ENCODE measurements around the gene OR52I1. TPM values are rescaled to one million over a fixed set of nuclear protein-coding genes. Genes with fewer than 3 reads are reported as not detected.

The OR52I1 gene
- total and polyA plus RNA-seq, 12 donors = not detected

DNA sequence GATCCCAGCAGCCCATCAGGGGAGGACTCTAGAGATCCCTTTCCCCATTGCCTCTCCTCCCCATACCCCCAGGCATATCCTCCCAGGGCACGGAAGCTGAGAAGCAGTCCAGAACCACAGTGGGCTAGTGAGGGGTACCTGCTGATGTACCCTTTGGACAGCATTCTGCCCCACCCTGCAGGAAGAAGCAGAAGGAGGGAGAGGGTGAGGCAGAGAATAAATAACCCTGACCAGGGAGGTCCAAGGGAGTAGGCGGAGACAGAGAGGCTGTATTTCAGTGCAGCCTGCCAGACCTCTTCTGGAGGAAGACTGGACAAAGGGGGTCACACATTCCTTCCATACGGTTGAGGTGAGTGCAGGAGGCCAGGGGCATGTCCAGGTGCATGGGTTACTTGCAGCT, 49.8 kb downstream of the OR52I1 start, which contains the start of gene OR51E1:
Gene OR51E1 (plus strand): TSS at position 301 of the 400 bp plus-strand sequence. CDS start 8,545 bp downstream, outside the sequence.
- Histone ChIP-seq H3K27ac (no peak within 1 kb of the TSS), H3K27me3 (no peaks in the 10 kb centered on the region), H3K4me3 (no peak within 1 kb of the TSS), H3K4me1 (replicated peaks in 1 of 2) (no peaks in the 10 kb centered on the region), H3K9me3 (replicated peaks in 1 of 3) (no peaks in the 10 kb centered on the region), H3K36me3 (replicated peaks in 1 of 2) (no peaks in the 10 kb centered on the region)
- no peak for DNase-seq
- intact Hi-C loops (cut with DNase I) = no loop called here
- WGBS, 4 donors = 65 to 91% (median 71%) methylated on average over 2 to 3 of the region's 3 CpGs
- TF ChIP-seq, protein P1, sequence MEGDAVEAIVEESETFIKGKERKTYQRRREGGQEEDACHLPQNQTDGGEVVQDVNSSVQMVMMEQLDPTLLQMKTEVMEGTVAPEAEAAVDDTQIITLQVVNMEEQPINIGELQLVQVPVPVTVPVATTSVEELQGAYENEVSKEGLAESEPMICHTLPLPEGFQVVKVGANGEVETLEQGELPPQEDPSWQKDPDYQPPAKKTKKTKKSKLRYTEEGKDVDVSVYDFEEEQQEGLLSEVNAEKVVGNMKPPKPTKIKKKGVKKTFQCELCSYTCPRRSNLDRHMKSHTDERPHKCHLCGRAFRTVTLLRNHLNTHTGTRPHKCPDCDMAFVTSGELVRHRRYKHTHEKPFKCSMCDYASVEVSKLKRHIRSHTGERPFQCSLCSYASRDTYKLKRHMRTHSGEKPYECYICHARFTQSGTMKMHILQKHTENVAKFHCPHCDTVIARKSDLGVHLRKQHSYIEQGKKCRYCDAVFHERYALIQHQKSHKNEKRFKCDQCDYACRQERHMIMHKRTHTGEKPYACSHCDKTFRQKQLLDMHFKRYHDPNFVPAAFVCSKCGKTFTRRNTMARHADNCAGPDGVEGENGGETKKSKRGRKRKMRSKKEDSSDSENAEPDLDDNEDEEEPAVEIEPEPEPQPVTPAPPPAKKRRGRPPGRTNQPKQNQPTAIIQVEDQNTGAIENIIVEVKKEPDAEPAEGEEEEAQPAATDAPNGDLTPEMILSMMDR (IDR thresholded peaks at IDR 0.05) = no peak
- TF ChIP-seq POLR2A (IDR thresholded peaks at IDR 0.05) = no peak

DNA sequence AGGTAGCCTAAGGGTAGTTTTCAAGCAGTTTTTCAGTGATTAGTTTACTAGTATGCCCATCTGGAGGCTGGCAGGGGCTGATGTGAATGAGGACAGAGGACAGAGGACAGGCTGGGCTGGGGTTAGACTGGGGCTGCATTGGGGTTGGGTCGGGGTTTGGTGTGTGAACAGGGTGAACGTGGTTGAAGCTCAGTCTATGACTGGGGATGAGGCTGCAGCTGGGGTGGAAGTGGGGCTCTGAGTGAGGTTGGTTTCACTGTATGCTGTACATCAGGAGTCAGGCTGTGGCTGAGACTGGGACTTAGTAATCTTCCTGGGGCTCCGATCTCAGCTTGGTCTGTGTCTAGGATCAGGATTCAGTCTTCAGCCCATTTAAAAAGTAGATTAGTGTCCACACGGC, 50.4 kb downstream of the OR52I1 start:
- Histone ChIP-seq H3K4me3 (no peak overlapping the region), H3K27ac (no peak overlapping the region)

More for the DNA sequence above, 50.4 kb downstream of the OR52I1 start:
- no peak for DNase-seq
- intact Hi-C loops (cut with DNase I) = no loop called here
- TF ChIP-seq, protein P1 (IDR thresholded peaks at IDR 0.05) = no peak
- TF ChIP-seq POLR2A (IDR thresholded peaks at IDR 0.05) = no peak
- H3K9me3 ChIP-seq (replicated peaks in 1 of 3) = no peaks in the 10 kb centered on the region
- H3K4me1 ChIP-seq (replicated peaks in 1 of 2) = no peaks in the 10 kb centered on the region
- no peaks in the 10 kb centered on the region for H3K36me3 ChIP-seq (replicated peaks in 1 of 2)
- H3K27me3 ChIP-seq = no peaks in the 10 kb centered on the region
- 64 to 87% (median 72%) methylated on average over 4 of the region's 4 CpGs for WGBS, 4 donors

Other genes starting within 250 kb of the OR52I1 start
- not detected for gene OR52B4, start 225.7 kb upstream of the OR52I1 start, total RNA-seq
- not detected for gene OR52B4, start 225.7 kb upstream of the OR52I1 start, polyA plus RNA-seq
- 10 to 100 TPM; 11.0 to 24.3 (median 16.5) TPM for gene TRIM21, start 200.3 kb upstream of the OR52I1 start, total RNA-seq
- gene TRIM21, start 200.3 kb upstream of the OR52I1 start, polyA plus RNA-seq = 10 to 100 TPM; 14.7 to 21.7 (median 16.2) TPM
- gene OR52K2, start 144.7 kb upstream of the OR52I1 start, total RNA-seq = under 1 TPM in 1 of 9 donors, not detected in 8; 0.28 TPM
- gene OR52K2, start 144.7 kb upstream of the OR52I1 start, polyA plus RNA-seq = not detected
- under 1 TPM in 1 of 9 donors, not detected in 8; 0.84 TPM for gene OR52K1, start 111.4 kb upstream of the OR52I1 start, total RNA-seq
- gene OR52K1, start 111.4 kb upstream of the OR52I1 start, polyA plus RNA-seq = not detected
- not detected for gene OR52M1, start 48.8 kb upstream of the OR52I1 start, total RNA-seq
- gene OR52M1, start 48.8 kb upstream of the OR52I1 start, polyA plus RNA-seq = not detected
- gene OR52I2, start 12.3 kb upstream of the OR52I1 start, total RNA-seq = not detected
- gene OR52I2, start 12.3 kb upstream of the OR52I1 start, polyA plus RNA-seq = not detected
- 10 to 100 TPM in 7 of 9 donors, 1 to 10 TPM in 2; 6.4 to 23.3 (median 14.9) TPM for gene TRIM68, start 14.2 kb downstream of the OR52I1 start, total RNA-seq
- gene TRIM68, start 14.2 kb downstream of the OR52I1 start, polyA plus RNA-seq = 10 to 100 TPM in 1 of 3 donors, 1 to 10 TPM in 2; 2.8 to 11.8 (median 5.1) TPM
- gene OR51D1, start 43.4 kb downstream of the OR52I1 start, total RNA-seq = not detected
- gene OR51D1, start 43.4 kb downstream of the OR52I1 start, polyA plus RNA-seq = not detected
- gene OR51E1, start 49.9 kb downstream of the OR52I1 start, total RNA-seq = under 1 TPM in 1 of 9 donors, not detected in 8; 0.11 TPM
- under 1 TPM in 1 of 3 donors, not detected in 2; 0.27 TPM for gene OR51E1, start 49.9 kb downstream of the OR52I1 start, polyA plus RNA-seq
- not detected for gene OR51E2, start 103.8 kb downstream of the OR52I1 start, total RNA-seq
- under 1 TPM in 1 of 3 donors, not detected in 2; 0.10 TPM for gene OR51E2, start 103.8 kb downstream of the OR52I1 start, polyA plus RNA-seq
- gene MMP26, start 110.7 kb downstream of the OR52I1 start, total RNA-seq = not detected
- gene MMP26, start 110.7 kb downstream of the OR52I1 start, polyA plus RNA-seq = not detected
- not detected for gene OR51F1, start 175.9 kb downstream of the OR52I1 start, total RNA-seq
- gene OR51F1, start 175.9 kb downstream of the OR52I1 start, polyA plus RNA-seq = not detected
- gene OR52R1, start 210.3 kb downstream of the OR52I1 start, total RNA-seq = not detected
- gene OR52R1, start 210.3 kb downstream of the OR52I1 start, polyA plus RNA-seq = not detected
- gene OR51F2, start 227.3 kb downstream of the OR52I1 start, total RNA-seq = not detected
- not detected for gene OR51F2, start 227.3 kb downstream of the OR52I1 start, polyA plus RNA-seq

All from adrenal gland (tissue), 12 donors.